Trophoblast cell (in vitro differentiated cells and primary cell): Measurements from ENCODE around the gene UTP18. TPM values are rescaled to one million over a fixed set of nuclear protein-coding genes. Genes with fewer than 3 reads are reported as not detected.

Source experiments
- DNase-seq, 2 donors: peaks; one replicate each; pipeline ENCODE4 v3.0.0-alpha.2; 2016
- H2AFZ ChIP-seq: 2 replicates; pipeline ENCODE4 v1.6.1; 2013; ENCODE audit warnings: low read length, moderate library complexity, mild to moderate bottlenecking; ENCODE audit not compliant: insufficient read depth, poor library complexity
- H2AK5ac ChIP-seq: 2 replicates; pipeline ENCODE4 v1.6.1; 2013; ENCODE audit warnings: mild to moderate bottlenecking, low read length
- H2BK120ac ChIP-seq: 2 replicates; pipeline ENCODE4 v1.6.1; 2013; ENCODE audit warnings: low read length, mild to moderate bottlenecking, moderate library complexity; ENCODE audit not compliant: insufficient read depth, poor library complexity
- H2BK12ac ChIP-seq: 2 replicates; pipeline ENCODE4 v1.6.1; 2013; ENCODE audit warnings: mild to moderate bottlenecking, low read length, moderate library complexity
- H2BK5ac ChIP-seq: 2 replicates; pipeline ENCODE4 v1.6.1; 2013; ENCODE audit warnings: low read length, low read depth, moderate library complexity, mild to moderate bottlenecking; ENCODE audit not compliant: poor library complexity
- H3K14ac ChIP-seq: 2 replicates; pipeline ENCODE4 v1.6.1; 2013; ENCODE audit warnings: mild to moderate bottlenecking, low read length
- H3K18ac ChIP-seq: 2 replicates; pipeline ENCODE4 v1.6.1; 2013; ENCODE audit warnings: mild to moderate bottlenecking, low read length
- H3K23ac ChIP-seq: 2 replicates; pipeline ENCODE4 v1.6.1; 2013; ENCODE audit warnings: low read length
- H3K27ac ChIP-seq: 2 replicates; pipeline ENCODE4 v1.5.1; 2013; ENCODE audit warnings: low read depth, mild to moderate bottlenecking, inconsistent platforms, low read length, moderate library complexity
- H3K27me3 ChIP-seq: 2 replicates; pipeline ENCODE4 v1.6.1; 2013; ENCODE audit warnings: inconsistent platforms, mild to moderate bottlenecking, low read length, moderate library complexity; ENCODE audit not compliant: insufficient read depth
- H3K36me3 ChIP-seq, 2 experiments: 1 replicate in 1 of 2; 2 replicates in 1 of 2; pipeline ENCODE4 v1.6.1; 2013; ENCODE audit warnings: low read length in 2 of 2, mild to moderate bottlenecking in 2 of 2, moderate library complexity in 1 of 2; ENCODE audit not compliant: insufficient read depth in 2 of 2, control insufficient read depth in 1 of 2
- H3K4ac ChIP-seq: 2 replicates; pipeline ENCODE4 v1.6.1; 2013; ENCODE audit warnings: low read depth, mild to moderate bottlenecking, low read length, moderate library complexity
- H3K4me1 ChIP-seq, 2 experiments: 1 replicate in 1 of 2; 2 replicates in 1 of 2; pipeline ENCODE4 v1.6.1; 2013; ENCODE audit warnings: low read length in 2 of 2, mild to moderate bottlenecking in 2 of 2, moderate library complexity in 1 of 2; ENCODE audit not compliant: insufficient read depth in 2 of 2, control insufficient read depth in 1 of 2
- H3K4me2 ChIP-seq: 2 replicates; pipeline ENCODE4 v1.6.1; 2013; ENCODE audit warnings: inconsistent platforms, mild to moderate bottlenecking, low read length, moderate library complexity
- H3K4me3 ChIP-seq: 2 replicates; pipeline ENCODE4 v1.5.1; 2013; ENCODE audit warnings: mild to moderate bottlenecking, low read depth, low read length, inconsistent platforms
- H3K79me1 ChIP-seq: one replicate; pipeline ENCODE4 v1.6.1; 2013; ENCODE audit warnings: low read length
- H3K79me2 ChIP-seq: 2 replicates; pipeline ENCODE4 v1.6.1; 2013; ENCODE audit warnings: low read length, mild to moderate bottlenecking; ENCODE audit not compliant: control insufficient read depth, insufficient read depth, poor library complexity
- H3K9ac ChIP-seq: 2 replicates; pipeline ENCODE4 v1.6.1; 2013; ENCODE audit warnings: mild to moderate bottlenecking, low read length
- H3K9me3 ChIP-seq: 2 replicates; pipeline ENCODE4 v1.6.1; 2013; ENCODE audit warnings: low read depth, mild to moderate bottlenecking, control low read depth, inconsistent platforms, low read length; ENCODE audit not compliant: insufficient read depth
- H4K12ac ChIP-seq: 2 replicates; pipeline ENCODE4 v1.6.1; 2013; ENCODE audit warnings: low read depth, mild to moderate bottlenecking, low read length, moderate library complexity
- H4K8ac ChIP-seq: 2 replicates; pipeline ENCODE4 v1.6.1; 2013; ENCODE audit warnings: low read depth, mild to moderate bottlenecking, low read length, moderate library complexity
- H4K91ac ChIP-seq: one replicate; pipeline ENCODE4 v1.6.1; 2013; ENCODE audit warnings: low read depth, mild to moderate bottlenecking, low read length, moderate library complexity
- WGBS: extraction: QIAGEN DNeasy Blood & Tissue Kit; methylation state at CpG from one replicate; pipeline ENCODE4 v1.1.7; 2013; ENCODE audit warnings: missing lambda C conversion rate; ENCODE audit not compliant: insufficient read length, insufficient coverage; ENCODE audit errors: extremely low coverage; 5-methylcytosine and 5-hydroxymethylcytosine counted together
- polyA plus RNA-seq: library from polyadenylated mRNA; stranded (reverse); fragments of 200-250 nt; gene quantifications from 2 replicates; pipeline ENCODE4 v1.2.3, GENCODE V29; 2013

Gene UTP18
- polyA plus RNA-seq = 47.4 and 55.2 TPM in 2 replicates

GRCh38 chr17:51260237-51261023 is at the start of gene UTP18:
UTP18 (plus strand) TSS chr17:51260546; CDS start chr17:51260585, 39 bp downstream.
- WGBS = no CpG with 5 or more reads among the region's 93 CpGs
- H2AFZ ChIP-seq = peak within 1 kb of the TSS; percentile 64
- peak within 1 kb of the TSS; percentile 95 for H3K9ac ChIP-seq
- peak within 1 kb of the TSS; percentile 82 for H4K91ac ChIP-seq
- peak within 1 kb of the TSS; percentile 99 for H3K4ac ChIP-seq
- no peak within 1 kb of the TSS for H2BK12ac ChIP-seq
- peaks cover 3 to 7% of the 10 kb centered on the region in 2 experiments for H3K36me3 ChIP-seq
- H4K8ac ChIP-seq = peak within 1 kb of the TSS; percentile 88
- H3K14ac ChIP-seq = peak within 1 kb of the TSS; percentile 73
- H3K4me3 ChIP-seq = peak within 1 kb of the TSS; percentile 93
- peak within 1 kb of the TSS; percentile 84 for H2BK5ac ChIP-seq
- peaks cover 23% of the 10 kb centered on the region for H3K79me2 ChIP-seq
- H3K23ac ChIP-seq = no peak within 1 kb of the TSS
- peak within 1 kb of the TSS; percentile 78 for H4K12ac ChIP-seq
- peak within 1 kb of the TSS; percentile 96 for H3K4me2 ChIP-seq
- H3K9me3 ChIP-seq = no peaks in the 10 kb centered on the region
- H3K18ac ChIP-seq = peak within 1 kb of the TSS; percentile 81
- peak; percentile 96 to 98 for DNase-seq
- H3K27ac ChIP-seq = peak within 1 kb of the TSS; percentile 91
- peak within 1 kb of the TSS; percentile 87 for H2BK120ac ChIP-seq
- no peaks in the 10 kb centered on the region for H3K27me3 ChIP-seq
- peaks cover 16% of the 10 kb centered on the region for H3K79me1 ChIP-seq
- H2AK5ac ChIP-seq = peak within 1 kb of the TSS; percentile 63
- peaks cover 10 to 18% of the 10 kb centered on the region in 2 experiments for H3K4me1 ChIP-seq

GRCh38 chr17:51214920-51215319 is 45.4 kb upstream of the UTP18 start:
- no peak overlapping the region for H3K18ac ChIP-seq
- no peak overlapping the region for H4K8ac ChIP-seq
- peak in 1 of 2 donors; percentile 18 for DNase-seq
- H3K4me3 ChIP-seq = no peak overlapping the region
- no peak overlapping the region for H4K91ac ChIP-seq
- H2BK120ac ChIP-seq = no peak overlapping the region
- no CpG with 5 or more reads among the region's 1 CpG for WGBS
- H3K36me3 ChIP-seq = peaks cover 9 to 15% of the 10 kb centered on the region in 2 experiments
- no peak overlapping the region for H3K9ac ChIP-seq
- no peak overlapping the region for H2AK5ac ChIP-seq
- no peak overlapping the region for H3K4ac ChIP-seq
- H2BK12ac ChIP-seq = no peak overlapping the region
- no peak overlapping the region for H3K4me2 ChIP-seq
- no peaks in the 10 kb centered on the region for H3K79me1 ChIP-seq
- no peak overlapping the region for H2AFZ ChIP-seq
- H3K14ac ChIP-seq = no peak overlapping the region
- no peak overlapping the region for H4K12ac ChIP-seq
- no peak overlapping the region for H3K23ac ChIP-seq
- no peaks in the 10 kb centered on the region for H3K9me3 ChIP-seq
- no peak overlapping the region for H2BK5ac ChIP-seq
- H3K27ac ChIP-seq = no peak overlapping the region
- no peaks in the 10 kb centered on the region for H3K27me3 ChIP-seq
- no peaks in the 10 kb centered on the region for H3K4me1 ChIP-seq
- H3K79me2 ChIP-seq = no peaks in the 10 kb centered on the region

- Histone ChIP-seq H4K8ac (no peak overlapping the region), H4K91ac (no peak overlapping the region), H3K4me3 (no peak overlapping the region), H2BK120ac (no peak overlapping the region), H3K79me2 (no peaks in the 10 kb centered on the region), H3K9ac (no peak overlapping the region), H3K9me3 (no peaks in the 10 kb centered on the region), H3K23ac (no peak overlapping the region), H3K4me2 (no peak overlapping the region), H2AK5ac (no peak overlapping the region), H3K14ac (no peak overlapping the region), H3K18ac (no peak overlapping the region), H3K27ac (no peak overlapping the region), H2BK5ac (no peak overlapping the region), H3K79me1 (no peaks in the 10 kb centered on the region), H3K27me3 (no peaks in the 10 kb centered on the region), H4K12ac (no peak overlapping the region), H2BK12ac (no peak overlapping the region), H3K36me3 (peaks cover 8 to 16% of the 10 kb centered on the region in 2 experiments), H3K4ac (no peak overlapping the region), H3K4me1 (no peaks in the 10 kb centered on the region), H2AFZ (no peak overlapping the region)
- no CpG with 5 or more reads among the region's 1 CpG for WGBS
- no peak for DNase-seq
These were observed 42.4 kb upstream of the UTP18 start for GRCh38 chr17:51217946-51218345.

GRCh38 chr17:51221322-51221721 is 39.0 kb upstream of the UTP18 start:
- Histone ChIP-seq H4K8ac (no peak overlapping the region), H3K9ac (no peak overlapping the region), H3K36me3 (peaks cover 11 to 18% of the 10 kb centered on the region in 2 experiments), H3K27me3 (no peaks in the 10 kb centered on the region), H4K12ac (no peak overlapping the region), H2BK5ac (no peak overlapping the region), H2AK5ac (no peak overlapping the region), H3K18ac (no peak overlapping the region), H3K4me2 (no peak overlapping the region), H3K23ac (no peak overlapping the region), H2BK12ac (no peak overlapping the region), H3K27ac (no peak overlapping the region), H3K79me2 (no peaks in the 10 kb centered on the region), H2BK120ac (no peak overlapping the region), H2AFZ (no peak overlapping the region), H3K9me3 (no peaks in the 10 kb centered on the region), H3K4me1 (no peaks in the 10 kb centered on the region), H3K4ac (no peak overlapping the region), H3K4me3 (no peak overlapping the region), H4K91ac (no peak overlapping the region), H3K14ac (no peak overlapping the region), H3K79me1 (no peaks in the 10 kb centered on the region)
- WGBS = no CpG with 5 or more reads among the region's 4 CpGs
- no peak for DNase-seq
